Keratinocyte (primary cell): ENCODE results near the gene POGLUT3. TPM values are rescaled to one million over a fixed set of nuclear protein-coding genes. Genes with fewer than 3 reads are reported as not detected.

Experiments
- DNase-seq: peaks from one replicate; pipeline ENCODE4 v3.0.0-alpha.2; 2011; ENCODE audit warnings: low read depth, missing footprints, low spot score
- FAIRE-seq: peaks from 2 replicates; lab custom pipeline; 2011; peaks lifted over from hg19 to GRCh38; lab: Jason Lieb, UNC
- H2AFZ ChIP-seq: 2 replicates; pipeline ENCODE4 v1.6.0; 2012; ENCODE audit warnings: low read length, control low read depth, inconsistent platforms; ENCODE audit not compliant: control insufficient read depth
- H3K27ac ChIP-seq: 2 replicates; pipeline ENCODE4 v1.5.1; 2011; ENCODE audit warnings: low read length; ENCODE audit not compliant: control insufficient read depth, insufficient read depth
- H3K27me3 ChIP-seq: 3 replicates; pipeline ENCODE4 v1.6.0; 2011; ENCODE audit warnings: low read length; ENCODE audit not compliant: control insufficient read depth, insufficient read depth; ENCODE audit errors: extremely low read depth
- H3K36me3 ChIP-seq, 2 experiments: 2 replicates in 1 of 2; 3 replicates in 1 of 2; pipeline ENCODE4 v1.5.1; 2011; ENCODE audit warnings: low read length in 2 of 2, mild to moderate bottlenecking in 1 of 2; ENCODE audit not compliant: control insufficient read depth in 2 of 2, insufficient read depth in 2 of 2; ENCODE audit errors: extremely low read depth in 1 of 2
- H3K4me1 ChIP-seq: 3 replicates; pipeline ENCODE4 v1.5.1; 2011; ENCODE audit warnings: low read length; ENCODE audit not compliant: control insufficient read depth, insufficient read depth; ENCODE audit errors: extremely low read depth
- H3K4me2 ChIP-seq: 3 replicates; pipeline ENCODE4 v1.6.0; 2011; ENCODE audit warnings: low read depth, low read length; ENCODE audit not compliant: control insufficient read depth, insufficient read depth; ENCODE audit errors: extremely low read depth
- H3K4me3 ChIP-seq, 3 experiments: fragments of 200-600 bp in 1 of 3; sonication (generic) in 1 of 3; 2 replicates in 2 of 3; 3 replicates in 1 of 3; pipeline ENCODE4 v1.5.1; 2011 to 2016; ENCODE audit warnings: low read length in 3 of 3, mild to moderate bottlenecking in 3 of 3, control low read depth in 2 of 3, inconsistent platforms in 1 of 3, low read depth in 1 of 3, mixed read lengths in 1 of 3, mixed run types in 1 of 3, moderate library complexity in 1 of 3; ENCODE audit not compliant: control insufficient read depth in 2 of 3, insufficient read depth in 2 of 3; ENCODE audit errors: extremely low read depth in 1 of 3
- H3K79me2 ChIP-seq: 2 replicates; pipeline ENCODE4 v1.6.0; 2012; ENCODE audit warnings: low read length; ENCODE audit not compliant: control insufficient read depth, insufficient read depth
- H3K9ac ChIP-seq: 3 replicates; pipeline ENCODE4 v1.6.0; 2011; ENCODE audit warnings: low read length; ENCODE audit not compliant: control insufficient read depth, insufficient read depth; ENCODE audit errors: extremely low read depth
- H3K9me1 ChIP-seq: 3 replicates; pipeline ENCODE4 v1.6.0; 2011; ENCODE audit warnings: low read length; ENCODE audit not compliant: control insufficient read depth, insufficient read depth; ENCODE audit errors: extremely low read depth
- H3K9me3 ChIP-seq: 2 replicates; pipeline ENCODE4 v1.5.1; 2012; ENCODE audit warnings: low read depth, low read length; ENCODE audit not compliant: control insufficient read depth
- H4K20me1 ChIP-seq: 3 replicates; pipeline ENCODE4 v1.6.0; 2011; ENCODE audit warnings: low read length; ENCODE audit not compliant: control insufficient read depth, insufficient read depth; ENCODE audit errors: extremely low read depth
- EZH2 ChIP-seq: IDR thresholded peaks from one replicate; pipeline ENCODE4 v1.6.1; 2012; ENCODE audit warnings: inconsistent platforms, mild to moderate bottlenecking, low read length, moderate library complexity
- dilution Hi-C: fragments of 300-500 bp; cut with MboI; formaldehyde crosslinking; loops from one replicate; pipeline ENCODE4 v1.7.0; 2020; ENCODE audit warnings: low sequenced_read_pairs; ENCODE audit not compliant: extremely low pct_ligation_motif_present
- polyA plus RNA-seq, 5 experiments: library from polyadenylated mRNA; depleted of rRNA in 3 of 5; stranded (reverse) in 3 of 5; stranded (forward) in 1 of 5; unstranded in 1 of 5; fragments of >200 nt; gene quantifications; 1 replicate in 1 of 5; 2 replicates in 3 of 5; 3 replicates in 1 of 5; pipeline versions ENCODE4 v1.2.1 to v1.2.3, GENCODE V29; 2011 to 2012; ENCODE audit warnings: missing spikeins in 2 of 5, low read depth in 1 of 5, low replicate concordance in 1 of 5
- TF ChIP-seq, protein P1 (sequence below), 3 experiments: IDR thresholded peaks in 1 of 3; conservative IDR thresholded peaks in 1 of 3; optimal IDR thresholded peaks in 1 of 3; 2 replicates in 2 of 3; 3 replicates in 1 of 3; pipeline versions ENCODE3 to v1.5.1; 2011; ENCODE audit warnings: low read length in 3 of 3, mild to moderate bottlenecking in 3 of 3, moderate library complexity in 2 of 3, control low read depth in 1 of 3, inconsistent platforms in 1 of 3; ENCODE audit not compliant: insufficient read depth in 2 of 3; ENCODE audit errors: extremely low read depth in 1 of 3

Gene POGLUT3
- polyA plus RNA-seq, 1 donor (not counting 4 experiments of a cell fraction or from before 2014, with no cell fraction given), result 2.5 TPM

DNA sequence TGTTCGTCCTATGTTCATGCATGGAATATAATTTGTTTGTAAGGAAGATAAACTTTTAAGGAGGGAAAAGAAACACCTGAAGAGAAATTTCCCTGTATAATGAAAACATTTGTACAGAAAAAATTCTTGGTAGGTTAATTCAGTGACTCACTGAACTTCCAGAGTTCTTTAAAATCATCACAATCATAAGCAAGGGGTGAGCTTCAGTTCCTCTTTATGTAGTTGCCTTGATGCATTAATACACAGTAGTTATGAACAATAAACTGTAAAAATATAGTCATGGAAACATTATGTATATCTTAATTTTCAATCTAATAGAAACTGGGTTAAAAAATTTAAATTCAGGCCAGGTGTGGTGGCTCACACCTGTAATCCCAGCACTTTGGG, 29.7 kb downstream of the POGLUT3 start:
- Histone ChIP-seq H3K27ac (no peak overlapping the region), H3K4me2 (no peak overlapping the region), H3K4me1 (peaks cover 12% of the 10 kb centered on the region), H3K79me2 (no peaks in the 10 kb centered on the region), H3K36me3 (no peaks in the 10 kb centered on the region), H4K20me1 (no peaks in the 10 kb centered on the region), H3K27me3 (no peaks in the 10 kb centered on the region), H3K9me3 (no peaks in the 10 kb centered on the region), H2AFZ (peak overlapping the region; percentile 56), H3K9ac (no peak overlapping the region), H3K4me3 (no peak overlapping the region), H3K9me1 (no peaks in the 10 kb centered on the region)
- DNase-seq, result no peak
- no peak for FAIRE-seq
- no peak for TF ChIP-seq EZH2
- TF ChIP-seq, protein P1, sequence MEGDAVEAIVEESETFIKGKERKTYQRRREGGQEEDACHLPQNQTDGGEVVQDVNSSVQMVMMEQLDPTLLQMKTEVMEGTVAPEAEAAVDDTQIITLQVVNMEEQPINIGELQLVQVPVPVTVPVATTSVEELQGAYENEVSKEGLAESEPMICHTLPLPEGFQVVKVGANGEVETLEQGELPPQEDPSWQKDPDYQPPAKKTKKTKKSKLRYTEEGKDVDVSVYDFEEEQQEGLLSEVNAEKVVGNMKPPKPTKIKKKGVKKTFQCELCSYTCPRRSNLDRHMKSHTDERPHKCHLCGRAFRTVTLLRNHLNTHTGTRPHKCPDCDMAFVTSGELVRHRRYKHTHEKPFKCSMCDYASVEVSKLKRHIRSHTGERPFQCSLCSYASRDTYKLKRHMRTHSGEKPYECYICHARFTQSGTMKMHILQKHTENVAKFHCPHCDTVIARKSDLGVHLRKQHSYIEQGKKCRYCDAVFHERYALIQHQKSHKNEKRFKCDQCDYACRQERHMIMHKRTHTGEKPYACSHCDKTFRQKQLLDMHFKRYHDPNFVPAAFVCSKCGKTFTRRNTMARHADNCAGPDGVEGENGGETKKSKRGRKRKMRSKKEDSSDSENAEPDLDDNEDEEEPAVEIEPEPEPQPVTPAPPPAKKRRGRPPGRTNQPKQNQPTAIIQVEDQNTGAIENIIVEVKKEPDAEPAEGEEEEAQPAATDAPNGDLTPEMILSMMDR (optimal IDR thresholded peaks at IDR 0.05 in 1 of 3, IDR thresholded peaks at IDR 0.05 in 1 of 3, conservative IDR thresholded peaks at IDR 0.05 in 1 of 3; ENCODE audit: extremely low read depth in 1 of 3, insufficient read depth in 2 of 3, low read length in 3 of 3), result no peak
- dilution Hi-C loops, result no loop called here

DNA sequence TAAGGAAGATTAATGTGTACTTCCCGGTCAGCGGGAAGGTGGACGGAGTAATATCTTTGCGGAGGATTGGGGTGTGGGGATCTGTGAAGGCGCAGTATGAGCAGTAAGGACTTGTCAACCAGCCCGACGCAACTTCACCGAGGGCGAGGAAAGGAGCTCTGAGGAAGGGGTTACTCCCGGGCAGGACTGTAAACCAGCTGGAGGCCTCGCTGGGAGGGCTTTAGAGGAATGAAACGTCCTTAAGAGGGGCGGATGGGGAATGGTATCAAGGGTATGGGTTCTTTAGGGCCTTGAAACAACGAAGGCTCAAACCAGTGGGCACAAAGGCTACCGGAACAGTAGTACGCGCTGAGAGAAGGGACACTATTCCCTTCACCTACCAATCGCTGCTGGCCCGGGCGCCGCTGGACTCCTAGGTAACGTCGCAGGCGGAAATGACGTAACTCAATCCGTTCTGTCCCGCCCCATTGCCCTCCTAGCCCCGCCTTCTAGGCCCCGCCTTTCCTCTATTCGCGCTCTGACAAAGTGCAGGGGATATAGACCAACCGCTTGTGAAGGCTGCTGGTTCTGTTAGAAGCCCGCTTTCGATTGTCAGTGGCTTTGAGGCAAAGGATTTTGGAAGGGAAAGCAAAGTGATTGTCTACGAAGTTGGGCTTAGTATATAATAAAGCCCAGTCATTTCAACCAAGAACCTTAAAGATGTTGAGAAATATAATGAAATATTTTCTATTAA, 30.9 kb downstream of the POGLUT3 start, which contains the start of gene C11orf65:
Gene C11orf65 (minus strand): TSS at position 439 of the 733 bp plus-strand sequence. CDS start 5,970 bp downstream, outside the sequence.
- H3K4me2 ChIP-seq, result peak within 1 kb of the TSS; percentile 95
- FAIRE-seq (peak; percentile 94), DNase-seq (peak; percentile 64)
- peak within 1 kb of the TSS; percentile 99 for H3K9ac ChIP-seq
- H3K36me3 ChIP-seq, result no peaks in the 10 kb centered on the region
- H2AFZ ChIP-seq, result peak within 1 kb of the TSS; percentile 97
- no peak for TF ChIP-seq EZH2
- TF ChIP-seq, protein P1 (optimal IDR thresholded peaks at IDR 0.05 in 1 of 3, IDR thresholded peaks at IDR 0.05 in 1 of 3, conservative IDR thresholded peaks at IDR 0.05 in 1 of 3; ENCODE audit: extremely low read depth in 1 of 3, insufficient read depth in 2 of 3, low read length in 3 of 3), result no peak
- dilution Hi-C loops, result no loop called here
- H3K79me2 ChIP-seq, result no peaks in the 10 kb centered on the region
- peak within 1 kb of the TSS; percentile 100 for H3K27ac ChIP-seq
- peaks cover 12% of the 10 kb centered on the region for H3K4me1 ChIP-seq
- no peaks in the 10 kb centered on the region for H3K9me3 ChIP-seq
- H3K9me1 ChIP-seq, result no peaks in the 10 kb centered on the region
- H3K27me3 ChIP-seq, result no peaks in the 10 kb centered on the region
- no peaks in the 10 kb centered on the region for H4K20me1 ChIP-seq
- H3K4me3 ChIP-seq, result peak within 1 kb of the TSS; percentile 68 to 99 (median 81)
